ENCODE results near the gene LCN2.
A peak's percentile ranks its signal among the peaks of the same experiment; 100 is the strongest.
"Not testable (repeated sequence)": the region's sequence is repeated elsewhere in the genome, so short reads cannot be mapped to it uniquely, and the experiment has no call there.

The LCN2 gene

DNA sequence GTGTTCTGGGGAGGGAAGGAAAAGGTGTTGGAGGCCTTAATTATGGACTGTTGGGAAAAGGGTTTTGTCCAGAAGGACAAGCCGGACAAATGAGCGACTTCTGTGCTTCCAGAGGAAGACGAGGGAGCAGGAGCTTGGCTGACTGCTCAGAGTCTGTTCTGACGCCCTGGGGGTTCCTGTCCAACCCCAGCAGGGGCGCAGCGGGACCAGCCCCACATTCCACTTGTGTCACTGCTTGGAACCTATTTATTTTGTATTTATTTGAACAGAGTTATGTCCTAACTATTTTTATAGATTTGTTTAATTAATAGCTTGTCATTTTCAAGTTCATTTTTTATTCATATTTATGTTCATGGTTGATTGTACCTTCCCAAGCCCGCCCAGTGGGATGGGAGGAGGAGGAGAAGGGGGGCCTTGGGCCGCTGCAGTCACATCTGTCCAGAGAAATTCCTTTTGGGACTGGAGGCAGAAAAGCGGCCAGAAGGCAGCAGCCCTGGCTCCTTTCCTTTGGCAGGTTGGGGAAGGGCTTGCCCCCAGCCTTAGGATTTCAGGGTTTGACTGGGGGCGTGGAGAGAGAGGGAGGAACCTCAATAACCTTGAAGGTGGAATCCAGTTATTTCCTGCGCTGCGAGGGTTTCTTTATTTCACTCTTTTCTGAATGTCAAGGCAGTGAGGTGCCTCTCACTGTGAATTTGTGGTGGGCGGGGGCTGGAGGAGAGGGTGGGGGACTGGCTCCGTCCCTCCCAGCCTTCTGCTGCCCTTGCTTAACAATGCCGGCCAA, 40.8 kb upstream of the LCN2 start:
- peaks cover 9% of the 10 kb centered on the region for H3K4me1 Mint-ChIP-seq
- no peak overlapping the region for H3K4me3 Mint-ChIP-seq
- no peaks in the 10 kb centered on the region for H3K9me3 Mint-ChIP-seq
- peaks cover 46% of the 10 kb centered on the region for H3K36me3 Mint-ChIP-seq
- H3K27ac Mint-ChIP-seq: no peak overlapping the region
- no peaks in the 10 kb centered on the region for H3K27me3 Mint-ChIP-seq
- ATAC-seq: no peak

DNA sequence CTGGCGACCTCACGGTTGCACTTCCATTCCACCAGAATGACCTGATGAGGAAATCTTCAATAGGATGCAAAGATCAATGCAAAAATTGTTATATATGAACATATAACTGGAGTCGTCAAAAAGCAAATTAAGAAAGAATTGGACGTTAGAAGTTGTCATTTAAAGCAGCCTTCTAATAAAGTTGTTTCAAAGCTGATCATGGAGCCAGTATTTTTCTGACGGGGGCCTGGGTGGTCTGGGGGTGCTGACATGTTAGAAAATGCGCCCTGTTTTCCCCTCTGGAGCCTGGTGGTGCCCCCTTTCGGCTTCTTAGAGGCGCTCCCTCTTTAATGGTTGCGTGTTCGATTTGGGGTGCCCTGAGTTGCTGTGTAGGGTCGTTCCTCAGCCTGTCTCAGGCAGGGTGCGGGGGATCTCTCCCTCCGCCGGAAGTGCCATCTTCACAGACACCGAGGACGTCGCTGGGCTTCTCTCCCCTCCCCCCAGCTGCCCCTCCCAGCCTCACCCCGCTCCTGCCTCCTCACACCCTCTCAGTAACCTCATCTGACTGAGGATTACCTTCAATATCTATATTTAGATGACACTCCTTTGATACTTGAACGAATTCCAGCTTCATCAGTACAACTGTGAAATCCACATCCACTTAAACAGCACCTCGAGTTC, 40.1 kb upstream of the LCN2 start:
- Mint-ChIP-seq H3K9me3 (no peaks in the 10 kb centered on the region), H3K27ac (no peak overlapping the region), H3K4me1 (peaks cover 12% of the 10 kb centered on the region), H3K27me3 (no peaks in the 10 kb centered on the region), H3K36me3 (peaks cover 48% of the 10 kb centered on the region), H3K4me3 (no peak overlapping the region)
- ATAC-seq: no peak

DNA sequence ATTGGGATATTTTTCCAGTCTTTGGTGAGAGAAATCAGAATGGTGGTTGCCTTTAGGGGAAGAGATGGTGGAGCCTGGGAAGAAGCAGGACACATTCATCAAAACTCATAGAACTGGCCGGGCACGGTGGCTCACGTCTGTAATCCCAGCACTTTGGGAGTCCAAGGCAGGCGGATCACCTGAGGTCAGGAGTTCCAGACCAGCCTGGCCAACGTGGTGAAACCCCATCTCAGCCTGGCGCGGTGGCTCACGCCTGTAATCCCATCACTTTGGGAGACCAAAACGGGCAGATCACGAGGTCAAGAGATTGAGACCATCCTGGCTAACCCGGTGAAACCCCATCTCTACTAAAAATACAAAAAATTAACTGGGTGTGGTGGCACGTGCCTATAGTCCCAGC, 37.5 kb upstream of the LCN2 start:
- not testable (repeated sequence) for ATAC-seq, H3K27me3 Mint-ChIP-seq, H3K9me3 Mint-ChIP-seq, H3K4me3 Mint-ChIP-seq
- Mint-ChIP-seq H3K36me3 (peaks cover 41% of the 10 kb centered on the region), H3K4me1 (peaks cover 37% of the 10 kb centered on the region), H3K27ac (peak overlapping the region; percentile 55)

DNA sequence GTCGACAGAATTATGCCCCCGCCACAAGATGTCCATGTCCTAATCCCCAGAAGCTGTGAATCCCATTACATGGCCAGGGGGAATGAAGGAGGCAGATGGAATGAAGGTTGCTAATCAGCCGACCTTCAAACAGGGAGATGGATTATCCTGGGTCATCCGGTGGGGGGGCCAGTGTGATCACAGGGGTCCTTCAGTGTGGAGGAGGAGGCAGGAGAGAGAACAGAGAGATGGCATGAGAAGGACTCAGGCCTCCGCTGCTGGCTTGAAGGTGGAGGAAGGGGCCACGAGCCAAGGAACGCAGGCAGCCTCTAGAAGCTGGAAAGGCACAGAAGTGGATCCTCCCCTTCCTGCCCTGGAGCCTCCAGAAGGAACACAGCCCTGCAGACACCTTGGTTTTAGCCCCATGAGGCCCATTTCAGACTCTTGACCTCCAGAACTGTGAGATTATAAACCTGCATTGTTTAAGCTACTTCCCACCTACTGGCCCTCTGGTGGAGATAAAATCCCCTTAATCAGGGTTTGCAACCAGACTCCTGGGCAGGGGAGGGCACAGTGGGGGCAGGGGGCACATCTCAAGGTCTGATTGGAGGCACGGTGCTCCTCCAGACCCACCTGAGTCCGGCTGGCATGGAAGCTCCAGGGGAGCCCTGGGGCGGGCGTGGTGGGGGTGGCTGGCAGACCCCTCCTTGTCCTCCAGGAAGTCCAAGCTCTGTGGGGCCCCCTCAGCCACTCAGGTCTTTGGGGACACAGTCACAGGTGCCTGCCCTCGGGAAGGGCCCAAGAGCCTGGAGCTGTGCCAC, 35.5 kb upstream of the LCN2 start:
- no peak for ATAC-seq
- no peaks in the 10 kb centered on the region for H3K27me3 Mint-ChIP-seq
- H3K4me3 Mint-ChIP-seq: no peak overlapping the region
- H3K9me3 Mint-ChIP-seq: no peaks in the 10 kb centered on the region
- peak overlapping the region; percentile 83 for H3K27ac Mint-ChIP-seq
- peaks cover 46% of the 10 kb centered on the region for H3K4me1 Mint-ChIP-seq
- H3K36me3 Mint-ChIP-seq: peaks cover 28% of the 10 kb centered on the region

- Mint-ChIP-seq H3K36me3 (peaks cover 25% of the 10 kb centered on the region), H3K27ac (peak overlapping the region; percentile 83), H3K27me3 (no peaks in the 10 kb centered on the region), H3K4me3 (peak overlapping the region; percentile 13), H3K9me3 (no peaks in the 10 kb centered on the region), H3K4me1 (peaks cover 46% of the 10 kb centered on the region)
- ATAC-seq: no peak
These were observed 34.7 kb upstream of the LCN2 start for GRCh38 chr9:128114326-128115186.

GRCh38 chr9:128115187-128116103, 33.8 kb upstream of the LCN2 start:
- Mint-ChIP-seq H3K27ac (peak overlapping the region; percentile 83), H3K4me3 (peak overlapping the region; percentile 37), H3K9me3 (no peaks in the 10 kb centered on the region), H3K36me3 (peaks cover 21% of the 10 kb centered on the region), H3K4me1 (peaks cover 46% of the 10 kb centered on the region), H3K27me3 (no peaks in the 10 kb centered on the region)
- ATAC-seq: peak; percentile 94

- peak overlapping the region; percentile 37 for H3K4me3 Mint-ChIP-seq
These were observed 32.9 kb upstream of the LCN2 start for GRCh38 chr9:128116104-128117083.

GRCh38 chr9:128117613-128118471, 31.4 kb upstream of the LCN2 start:
- Mint-ChIP-seq H3K27ac (peak overlapping the region; percentile 51), H3K36me3 (peaks cover 22% of the 10 kb centered on the region), H3K4me3 (no peak overlapping the region), H3K9me3 (no peaks in the 10 kb centered on the region), H3K27me3 (no peaks in the 10 kb centered on the region), H3K4me1 (peaks cover 46% of the 10 kb centered on the region)
- ATAC-seq: peak; percentile 68

More at GRCh38 chr9:128116104-128117083, 32.9 kb upstream of the LCN2 start:
- H3K4me1 Mint-ChIP-seq: peaks cover 46% of the 10 kb centered on the region
- H3K9me3 Mint-ChIP-seq: no peaks in the 10 kb centered on the region
- peak overlapping the region; percentile 83 for H3K27ac Mint-ChIP-seq
- H3K27me3 Mint-ChIP-seq: no peaks in the 10 kb centered on the region
- peaks cover 17% of the 10 kb centered on the region for H3K36me3 Mint-ChIP-seq
- ATAC-seq: no peak

- peaks cover 23% of the 10 kb centered on the region for H3K36me3 Mint-ChIP-seq
- no peak for ATAC-seq
- H3K27me3 Mint-ChIP-seq: no peaks in the 10 kb centered on the region
- H3K9me3 Mint-ChIP-seq: no peaks in the 10 kb centered on the region
- peak overlapping the region; percentile 51 for H3K27ac Mint-ChIP-seq
- H3K4me1 Mint-ChIP-seq: peaks cover 44% of the 10 kb centered on the region
- H3K4me3 Mint-ChIP-seq: no peak overlapping the region
These were observed 30.8 kb upstream of the LCN2 start for GRCh38 chr9:128118472-128118857.

DNA sequence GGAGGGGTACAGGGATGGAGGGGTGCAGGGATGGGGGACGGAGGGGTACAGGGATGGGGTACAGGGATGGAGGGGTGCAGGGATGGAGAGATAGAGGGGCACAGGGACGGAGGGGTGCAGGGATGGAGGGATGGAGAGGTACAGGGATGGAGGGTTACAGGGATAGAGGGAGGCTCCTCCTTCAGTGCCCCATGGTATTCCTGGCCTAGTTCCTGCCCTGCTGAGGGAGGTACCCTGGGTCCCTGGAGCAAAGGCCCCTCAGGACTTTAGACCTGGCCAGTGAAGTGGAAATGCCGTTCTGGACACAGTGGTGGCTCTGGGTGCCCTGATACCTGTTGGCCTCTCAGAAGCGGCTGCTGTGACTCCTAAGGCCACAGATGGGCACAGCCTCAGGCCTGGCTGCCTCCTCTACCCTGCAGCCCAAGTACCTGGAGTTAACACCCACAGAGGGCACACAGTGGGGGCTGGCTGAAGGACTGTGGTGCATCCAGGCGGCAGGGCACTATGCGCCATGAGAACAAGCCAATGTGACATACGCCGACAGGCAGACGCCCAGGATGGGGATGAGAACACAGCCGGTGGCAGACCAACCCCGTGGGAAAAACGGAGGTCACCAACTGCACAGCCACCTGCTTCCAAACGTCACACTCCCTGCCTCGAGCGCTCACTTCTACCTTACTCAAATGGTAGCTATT, 30.1 kb upstream of the LCN2 start:
- no peaks in the 10 kb centered on the region for H3K27me3 Mint-ChIP-seq
- no peaks in the 10 kb centered on the region for H3K9me3 Mint-ChIP-seq
- peaks cover 23% of the 10 kb centered on the region for H3K36me3 Mint-ChIP-seq
- no peak overlapping the region for H3K27ac Mint-ChIP-seq
- H3K4me3 Mint-ChIP-seq: no peak overlapping the region
- peaks cover 45% of the 10 kb centered on the region for H3K4me1 Mint-ChIP-seq
- no peak for ATAC-seq

DNA sequence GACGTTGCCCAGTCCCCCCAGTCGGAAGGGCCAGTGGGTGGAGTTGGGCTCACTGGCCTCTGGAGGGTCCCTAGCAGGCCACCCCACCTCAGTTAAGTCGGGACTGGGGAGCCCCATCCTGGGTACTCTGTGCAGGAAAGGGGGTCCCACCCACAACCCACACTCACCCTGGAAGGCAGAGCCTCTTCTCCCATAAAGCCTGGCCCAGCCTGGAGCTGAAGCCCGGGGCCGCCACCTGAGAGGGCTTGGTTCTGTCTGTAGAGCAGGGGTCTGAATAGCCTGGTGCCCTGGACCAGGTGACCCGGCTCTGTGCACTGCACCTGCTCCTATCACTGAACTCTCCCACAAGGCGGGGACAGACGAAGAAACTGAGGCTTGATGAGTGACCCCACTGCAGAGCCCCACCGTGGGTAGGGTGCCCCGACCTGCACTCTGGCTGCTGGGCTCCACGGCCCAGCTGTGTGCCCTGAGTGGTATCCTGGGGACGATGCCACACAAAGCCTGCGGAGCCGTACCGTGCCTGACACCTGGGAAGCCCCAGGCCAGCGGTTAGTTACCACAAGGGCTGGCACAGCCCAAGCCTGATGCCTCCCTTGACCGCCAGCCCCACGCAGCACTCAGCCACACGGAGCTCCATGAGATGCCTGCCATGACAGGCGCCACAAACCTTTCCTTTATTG, 29.1 kb upstream of the LCN2 start:
- no peaks in the 10 kb centered on the region for H3K9me3 Mint-ChIP-seq
- H3K27me3 Mint-ChIP-seq: no peaks in the 10 kb centered on the region
- no peak overlapping the region for H3K27ac Mint-ChIP-seq
- ATAC-seq: no peak
- H3K4me3 Mint-ChIP-seq: no peak overlapping the region
- peaks cover 46% of the 10 kb centered on the region for H3K4me1 Mint-ChIP-seq
- peaks cover 18% of the 10 kb centered on the region for H3K36me3 Mint-ChIP-seq
